ENCODE data around the gene MPC2. TPM values are rescaled to one million over a fixed set of nuclear protein-coding genes. Genes with fewer than 3 reads are reported as not detected.

Gene MPC2
- total and polyA plus RNA-seq, 7 donors, result 94.0 to 207 (median 153) TPM

- H3K4me3 ChIP-seq, result no peak overlapping the region
- WGBS, 3 donors, result 86 to 100% (median 100%) methylated on average over 1 of the region's 1 CpG
- H3K9me3 ChIP-seq, result no peaks in the 10 kb centered on the region
- DNase-seq (no peak), ATAC-seq (no peak)
- peaks cover 6% of the 10 kb centered on the region for H3K4me1 ChIP-seq
- H3K36me3 ChIP-seq (ENCODE audit: insufficient read depth in 1 of 2, low read depth in 1 of 2), result peaks cover 0 to 49% of the 10 kb centered on the region in 2 donors
- no peak overlapping the region for H3K27ac ChIP-seq
- H3K27me3 ChIP-seq (ENCODE audit: insufficient read depth in 3 of 3, low read length in 2 of 3), result no peaks in the 10 kb centered on the region
- intact Hi-C loops (cut with DNase I), result no loop called here
- no peak for TF ChIP-seq CTCF (IDR thresholded peaks at IDR 0.05)
These were observed 40.4 kb upstream of the MPC2 start for GRCh38 chr1:167977245-167977644.

GRCh38 chr1:167974698-167975097 lies 37.8 kb upstream of the MPC2 start:
- H3K9me3 ChIP-seq, result no peaks in the 10 kb centered on the region
- no peak for TF ChIP-seq CTCF (IDR thresholded peaks at IDR 0.05)
- WGBS, 3 donors, result 83 to 86% (median 84%) methylated on average over 4 of the region's 4 CpGs
- peaks cover 0 to 59% of the 10 kb centered on the region in 2 donors for H3K36me3 ChIP-seq (ENCODE audit: insufficient read depth in 1 of 2, low read depth in 1 of 2)
- DNase-seq (no peak), ATAC-seq (no peak)
- H3K27ac ChIP-seq, result no peak overlapping the region
- intact Hi-C loops (cut with DNase I), result no loop called here
- peaks cover 6% of the 10 kb centered on the region for H3K4me1 ChIP-seq
- H3K27me3 ChIP-seq (ENCODE audit: insufficient read depth in 3 of 3, low read length in 2 of 3), result no peaks in the 10 kb centered on the region
- no peak overlapping the region for H3K4me3 ChIP-seq

DNA sequence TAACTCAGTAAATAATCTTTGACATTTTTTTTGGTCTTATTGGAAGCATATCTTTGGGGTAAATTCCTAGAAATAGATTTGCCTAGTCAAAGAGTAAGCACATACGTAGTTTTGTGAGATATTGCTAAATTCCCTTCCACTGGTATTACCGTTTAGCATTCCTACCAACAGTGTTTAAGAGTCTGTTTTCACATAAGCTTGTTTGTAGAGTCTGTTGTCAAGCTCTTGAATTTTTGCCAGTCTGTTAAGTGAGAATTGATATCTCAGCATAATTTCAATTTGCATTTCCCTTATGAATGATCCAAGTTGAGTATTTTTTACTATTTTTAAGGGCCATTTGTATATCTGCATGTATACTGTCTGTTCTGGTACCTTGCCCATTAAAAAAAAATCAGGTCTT lies 37.0 kb upstream of the MPC2 start:
- Histone ChIP-seq H3K4me1 (peaks cover 10% of the 10 kb centered on the region), H3K9me3 (no peaks in the 10 kb centered on the region), H3K27me3 (ENCODE audit: insufficient read depth in 3 of 3, low read length in 2 of 3) (no peaks in the 10 kb centered on the region), H3K27ac (no peak overlapping the region), H3K36me3 (ENCODE audit: insufficient read depth in 1 of 2, low read depth in 1 of 2) (peaks cover 0 to 53% of the 10 kb centered on the region in 2 donors), H3K4me3 (no peak overlapping the region)
- ATAC-seq, result no peak
- TF ChIP-seq CTCF (IDR thresholded peaks at IDR 0.05), result no peak
- intact Hi-C loops (cut with DNase I), result no loop called here
- DNase-seq, result no peak
- WGBS, 3 donors, result 26 to 46% (median 44%) methylated on average over 2 of the region's 2 CpGs

- intact Hi-C loops (cut with DNase I), result no loop called here
- peaks cover 18% of the 10 kb centered on the region for H3K4me1 ChIP-seq
- DNase-seq (no peak), ATAC-seq (no peak)
- peaks cover 0 to 39% of the 10 kb centered on the region in 2 donors for H3K36me3 ChIP-seq (ENCODE audit: insufficient read depth in 1 of 2, low read depth in 1 of 2)
- H3K9me3 ChIP-seq, result no peaks in the 10 kb centered on the region
- no peak for TF ChIP-seq CTCF (IDR thresholded peaks at IDR 0.05)
- no peak overlapping the region for H3K4me3 ChIP-seq
- H3K27me3 ChIP-seq (ENCODE audit: insufficient read depth in 3 of 3, low read length in 2 of 3), result no peaks in the 10 kb centered on the region
- 67 to 77% (median 68%) methylated on average over 3 of the region's 3 CpGs for WGBS, 3 donors
- no peak overlapping the region for H3K27ac ChIP-seq
These were observed 31.7 kb upstream of the MPC2 start for GRCh38 chr1:167968569-167968968.

DNA sequence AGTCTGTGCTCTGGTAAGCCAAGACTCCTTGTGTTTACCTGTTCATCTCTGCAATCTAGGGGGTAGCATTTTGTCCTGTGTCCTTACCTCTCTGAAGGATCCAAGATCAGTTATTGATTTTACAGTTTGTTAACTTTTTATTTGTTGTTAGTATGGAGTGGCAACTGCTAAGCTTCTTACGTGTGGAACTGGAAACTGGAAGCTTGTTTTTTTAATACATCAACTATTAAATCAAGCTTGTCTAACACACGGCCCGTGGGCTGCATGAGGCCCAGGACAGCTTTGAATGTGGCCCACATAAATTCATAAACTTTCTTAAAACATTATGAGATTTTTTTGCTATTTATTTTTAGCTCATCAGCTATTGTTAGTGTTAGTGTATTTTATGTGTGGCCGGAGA lies 29.2 kb upstream of the MPC2 start:
- Histone ChIP-seq H3K27me3 (ENCODE audit: insufficient read depth in 3 of 3, low read length in 2 of 3) (no peaks in the 10 kb centered on the region), H3K36me3 (ENCODE audit: insufficient read depth in 1 of 2, low read depth in 1 of 2) (peaks cover 0 to 26% of the 10 kb centered on the region in 2 donors), H3K4me3 (no peak overlapping the region), H3K9me3 (no peaks in the 10 kb centered on the region), H3K4me1 (peaks cover 18% of the 10 kb centered on the region), H3K27ac (no peak overlapping the region)
- 71 to 81% (median 71%) methylated on average over 4 of the region's 4 CpGs for WGBS, 3 donors
- intact Hi-C loops (cut with DNase I), result no loop called here
- ATAC-seq, result no peak
- no peak for DNase-seq
- TF ChIP-seq CTCF (IDR thresholded peaks at IDR 0.05), result no peak

All from psoas muscle (tissue), 8 donors.